H9 (cell line): Measurements from ENCODE around the gene BEND7. TPM values are rescaled to one million over a fixed set of nuclear protein-coding genes. Genes with fewer than 3 reads are reported as not detected.

Source experiments
- DNase-seq: peaks from one replicate; pipeline ENCODE4 v3.0.0-alpha.2; 2017
- H2AFZ ChIP-seq: one replicate; pipeline ENCODE4 v1.6.1; 2013; ENCODE audit warnings: mild to moderate bottlenecking, low read length, control low read depth, moderate library complexity
- H2AK5ac ChIP-seq: 2 replicates; pipeline ENCODE4 v1.6.1; 2013; ENCODE audit warnings: low read length, control low read depth, mixed read lengths; ENCODE audit not compliant: insufficient read length
- H2BK120ac ChIP-seq: one replicate; pipeline ENCODE4 v1.6.1; 2013; ENCODE audit warnings: low read depth, mild to moderate bottlenecking, low read length, control low read depth, inconsistent platforms; ENCODE audit not compliant: poor library complexity, severe bottlenecking
- H2BK12ac ChIP-seq: 2 replicates; pipeline ENCODE4 v1.6.1; 2013; ENCODE audit warnings: low read length, control low read depth, mixed read lengths, low read depth; ENCODE audit not compliant: insufficient read length
- H2BK15ac ChIP-seq: 2 replicates; pipeline ENCODE4 v1.6.1; 2013; ENCODE audit warnings: low read depth, low read length, control low read depth
- H2BK20ac ChIP-seq: one replicate; pipeline ENCODE4 v1.6.1; 2013; ENCODE audit warnings: low read depth, mild to moderate bottlenecking, low read length, control low read depth, inconsistent platforms; ENCODE audit not compliant: poor library complexity, severe bottlenecking
- H2BK5ac ChIP-seq: 2 replicates; pipeline ENCODE4 v1.6.1; 2013; ENCODE audit warnings: low read length, control low read depth, mixed read lengths; ENCODE audit not compliant: insufficient read length
- H3K14ac ChIP-seq: 2 replicates; pipeline ENCODE4 v1.6.1; 2013; ENCODE audit warnings: low read length, control low read depth; ENCODE audit not compliant: insufficient read depth
- H3K18ac ChIP-seq: 2 replicates; pipeline ENCODE4 v1.6.1; 2013; ENCODE audit warnings: low read depth, mild to moderate bottlenecking, mixed read lengths, low read length, control low read depth; ENCODE audit not compliant: insufficient read length
- H3K23ac ChIP-seq: 2 replicates; pipeline ENCODE4 v1.6.1; 2013; ENCODE audit warnings: low read length, control low read depth, mixed read lengths, low read depth; ENCODE audit not compliant: insufficient read length
- H3K23me2 ChIP-seq: 2 replicates; pipeline ENCODE4 v1.6.1; 2013; ENCODE audit warnings: low read depth, mild to moderate bottlenecking, mixed read lengths, low read length, control low read depth; ENCODE audit not compliant: insufficient read length, poor library complexity, severe bottlenecking
- H3K27ac ChIP-seq: 2 replicates; pipeline ENCODE4 v1.5.1; 2013; ENCODE audit warnings: low read length, control low read depth, mixed read lengths, low read depth; ENCODE audit not compliant: insufficient read length
- H3K27me3 ChIP-seq: 2 replicates; pipeline ENCODE4 v1.6.1; 2013; ENCODE audit warnings: low read length, control low read depth, inconsistent platforms; ENCODE audit not compliant: insufficient read depth
- H3K4ac ChIP-seq: 2 replicates; pipeline ENCODE4 v1.6.1; 2013; ENCODE audit warnings: low read depth, mild to moderate bottlenecking, control low read depth, inconsistent platforms, low read length, moderate library complexity
- H3K4me1 ChIP-seq: 2 replicates; pipeline ENCODE4 v1.6.1; 2013; ENCODE audit warnings: low read length, control low read depth, inconsistent platforms; ENCODE audit not compliant: insufficient read depth
- H3K4me2 ChIP-seq: 2 replicates; pipeline ENCODE4 v1.6.1; 2013; ENCODE audit warnings: low read length, control low read depth, mixed read lengths; ENCODE audit not compliant: insufficient read length, insufficient read depth
- H3K56ac ChIP-seq: 2 replicates; pipeline ENCODE4 v1.6.1; 2013; ENCODE audit warnings: low read depth, mild to moderate bottlenecking, mixed read lengths, low read length, control low read depth; ENCODE audit not compliant: insufficient read length
- H3K79me1 ChIP-seq: 2 replicates; pipeline ENCODE4 v1.6.1; 2013; ENCODE audit warnings: low read depth, mild to moderate bottlenecking, moderate library complexity, low read length, control low read depth, inconsistent platforms; ENCODE audit not compliant: insufficient read depth, poor library complexity, severe bottlenecking
- H3K79me2 ChIP-seq: 2 replicates; pipeline ENCODE4 v1.6.1; 2013; ENCODE audit warnings: low read length, control low read depth, inconsistent platforms; ENCODE audit not compliant: insufficient read depth
- H3K9ac ChIP-seq: 2 replicates; pipeline ENCODE4 v1.6.1; 2013; ENCODE audit warnings: low read length, control low read depth, mixed read lengths; ENCODE audit not compliant: insufficient read length; ENCODE audit errors: extremely low read depth
- H3K9me3 ChIP-seq: one replicate; pipeline ENCODE4 v1.6.1; 2013; ENCODE audit warnings: low read depth, low read length, inconsistent platforms; ENCODE audit not compliant: control insufficient read depth
- H3T11ph ChIP-seq: one replicate; pipeline ENCODE4 v1.6.1; 2013; ENCODE audit warnings: mild to moderate bottlenecking, low read length, control low read depth, inconsistent platforms
- H4K20me1 ChIP-seq: one replicate; pipeline ENCODE4 v1.6.1; 2013; ENCODE audit not compliant: control insufficient read depth, insufficient read length, insufficient read depth
- H4K5ac ChIP-seq: 2 replicates; pipeline ENCODE4 v1.6.1; 2013; ENCODE audit warnings: low read depth, mild to moderate bottlenecking, mixed read lengths, low read length, control low read depth; ENCODE audit not compliant: insufficient read length
- H4K8ac ChIP-seq: replicated peaks from 2 replicates; pipeline ENCODE4 v1.6.1; 2013; ENCODE audit warnings: low read length, control low read depth, mixed read lengths, low read depth; ENCODE audit not compliant: insufficient read length
- H4K91ac ChIP-seq: 2 replicates; pipeline ENCODE4 v1.6.1; 2013; ENCODE audit warnings: low read depth, mild to moderate bottlenecking, moderate library complexity, mixed read lengths, low read length, control low read depth; ENCODE audit not compliant: insufficient read length
- H3K27ac Mint-ChIP-seq, 3 experiments: 2 replicates in 2 of 3; 3 replicates in 1 of 3; pipeline ENCODE4 v1.8.0; 2020 to 2021; ENCODE audit warnings: mixed read lengths in 3 of 3, mild to moderate bottlenecking in 1 of 3, moderate library complexity in 1 of 3
- H3K27me3 Mint-ChIP-seq: 2 replicates; pipeline ENCODE4 v1.8.0; 2021; ENCODE audit warnings: low read depth, mild to moderate bottlenecking, moderate library complexity, mixed read lengths
- H3K36me3 Mint-ChIP-seq, 3 experiments: 2 replicates in 2 of 3; 3 replicates in 1 of 3; pipeline ENCODE4 v1.8.0; 2020 to 2021; ENCODE audit warnings: low read depth in 3 of 3, mixed read lengths in 3 of 3; ENCODE audit not compliant: insufficient read depth in 1 of 3
- H3K4me1 Mint-ChIP-seq, 2 experiments: 2 replicates each; pipeline ENCODE4 v1.8.0; 2020; ENCODE audit warnings: mixed read lengths in 2 of 2
- H3K4me3 Mint-ChIP-seq, 2 experiments: 2 replicates in 1 of 2; 3 replicates in 1 of 2; pipeline ENCODE4 v1.8.0; 2020 to 2021; ENCODE audit warnings: mild to moderate bottlenecking in 2 of 2, mixed read lengths in 2 of 2, moderate library complexity in 1 of 2
- H3K9me3 Mint-ChIP-seq, 2 experiments: 2 replicates in 1 of 2; 3 replicates in 1 of 2; pipeline ENCODE4 v1.8.0; 2020; ENCODE audit warnings: mild to moderate bottlenecking in 2 of 2, mixed read lengths in 2 of 2, moderate library complexity in 1 of 2
- WGBS: extraction: QIAGEN DNeasy Blood & Tissue Kit; methylation state at CpG from one replicate; pipeline ENCODE4 v1.1.7; 2013; ENCODE audit warnings: missing lambda C conversion rate, low lambda C conversion rate, mixed read lengths; ENCODE audit not compliant: insufficient read length; ENCODE audit errors: extremely low coverage; 5-methylcytosine and 5-hydroxymethylcytosine counted together
- total RNA-seq: library from RNA; stranded (reverse); gene quantifications from 2 replicates; pipeline ENCODE4 v1.2.1, GENCODE V29; 2021
- TF ChIP-seq, protein P1 (sequence below): fragments of 200-600 bp; sonication (generic); conservative IDR thresholded peaks from 3 replicates; pipeline ENCODE4 v1.8.0; 2021; ENCODE audit warnings: antibody characterized with exemption, mild to moderate bottlenecking

Gene BEND7
- total RNA-seq, 1 experiment from 2014 or later, result 17.7 TPM

DNA sequence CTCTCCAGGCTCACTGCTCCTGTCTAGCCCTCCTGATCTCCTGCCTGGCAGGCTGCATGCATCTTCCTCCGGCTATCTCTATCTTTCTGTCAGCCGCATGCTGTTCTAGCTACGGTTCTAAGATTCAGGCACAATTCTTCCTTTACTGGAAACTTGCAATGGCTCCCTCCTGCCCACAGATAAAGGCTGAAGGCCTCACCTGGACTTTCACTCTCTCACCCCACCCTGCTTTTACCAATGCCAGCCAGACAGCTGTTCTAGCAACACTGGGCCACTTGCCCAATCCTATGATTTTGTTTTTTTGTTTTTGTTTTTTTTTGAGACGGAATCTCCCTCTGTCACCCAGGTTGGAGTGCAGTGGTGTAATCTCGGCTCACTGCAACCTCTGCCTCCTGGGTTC lies 38.3 kb downstream of the BEND7 start:
- Histone ChIP-seq H3K27me3 (no peaks in the 10 kb centered on the region), H4K5ac (no peak overlapping the region), H4K20me1 (no peaks in the 10 kb centered on the region), H2BK120ac (no peak overlapping the region), H3K18ac (no peak overlapping the region), H3K9ac (no peak overlapping the region), H2BK20ac (no peak overlapping the region), H3K79me1 (no peaks in the 10 kb centered on the region), H3K56ac (no peak overlapping the region), H3K9me3 (no peaks in the 10 kb centered on the region), H3K79me2 (no peaks in the 10 kb centered on the region), H3K23ac (no peak overlapping the region), H3K4me2 (no peak overlapping the region), H2AFZ (no peak overlapping the region), H2AK5ac (no peak overlapping the region), H3T11ph (no peak overlapping the region), H2BK15ac (no peak overlapping the region), H3K27ac (no peak overlapping the region), H3K14ac (no peak overlapping the region), H3K4ac (no peak overlapping the region), H2BK12ac (no peak overlapping the region), H3K4me1 (no peaks in the 10 kb centered on the region), H4K8ac (no peak overlapping the region), H2BK5ac (no peak overlapping the region), H4K91ac (no peak overlapping the region), H3K23me2 (no peaks in the 10 kb centered on the region)
- H3K9me3 Mint-ChIP-seq, result no peaks in the 10 kb centered on the region
- DNase-seq, result no peak
- peaks cover 4 to 10% of the 10 kb centered on the region in 2 experiments for H3K4me1 Mint-ChIP-seq
- H3K4me3 Mint-ChIP-seq, result no peak overlapping the region
- no peaks in the 10 kb centered on the region for H3K27me3 Mint-ChIP-seq
- H3K36me3 Mint-ChIP-seq, result no peaks in the 10 kb centered on the region; a peak in 2 of 7 replicates
- WGBS, result no CpG with 5 or more reads among the region's 5 CpGs
- TF ChIP-seq, protein P1, sequence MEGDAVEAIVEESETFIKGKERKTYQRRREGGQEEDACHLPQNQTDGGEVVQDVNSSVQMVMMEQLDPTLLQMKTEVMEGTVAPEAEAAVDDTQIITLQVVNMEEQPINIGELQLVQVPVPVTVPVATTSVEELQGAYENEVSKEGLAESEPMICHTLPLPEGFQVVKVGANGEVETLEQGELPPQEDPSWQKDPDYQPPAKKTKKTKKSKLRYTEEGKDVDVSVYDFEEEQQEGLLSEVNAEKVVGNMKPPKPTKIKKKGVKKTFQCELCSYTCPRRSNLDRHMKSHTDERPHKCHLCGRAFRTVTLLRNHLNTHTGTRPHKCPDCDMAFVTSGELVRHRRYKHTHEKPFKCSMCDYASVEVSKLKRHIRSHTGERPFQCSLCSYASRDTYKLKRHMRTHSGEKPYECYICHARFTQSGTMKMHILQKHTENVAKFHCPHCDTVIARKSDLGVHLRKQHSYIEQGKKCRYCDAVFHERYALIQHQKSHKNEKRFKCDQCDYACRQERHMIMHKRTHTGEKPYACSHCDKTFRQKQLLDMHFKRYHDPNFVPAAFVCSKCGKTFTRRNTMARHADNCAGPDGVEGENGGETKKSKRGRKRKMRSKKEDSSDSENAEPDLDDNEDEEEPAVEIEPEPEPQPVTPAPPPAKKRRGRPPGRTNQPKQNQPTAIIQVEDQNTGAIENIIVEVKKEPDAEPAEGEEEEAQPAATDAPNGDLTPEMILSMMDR, result no peak
- H3K27ac Mint-ChIP-seq, result peak overlapping the region in 1 of 3 experiments; percentile 93; a peak in 3 of 7 replicates
